NT2/D1 (cell line): ENCODE data around the gene KCNA2.

ENCODE experiments used
- SUZ12 ChIP-seq: IDR thresholded peaks from 2 replicates; pipeline ENCODE4 v1.6.1; 2011; ENCODE audit not compliant: insufficient read length, insufficient read depth; ENCODE audit errors: extremely low read depth
- YY1 ChIP-seq: IDR thresholded peaks from 2 replicates; pipeline ENCODE4 v1.6.1; 2011; ENCODE audit not compliant: insufficient read length, insufficient read depth
- ZNF274 ChIP-seq: IDR thresholded peaks from 2 replicates; pipeline ENCODE4 v1.6.1; 2011; ENCODE audit warnings: mild to moderate bottlenecking, low read depth, low read length

DNA sequence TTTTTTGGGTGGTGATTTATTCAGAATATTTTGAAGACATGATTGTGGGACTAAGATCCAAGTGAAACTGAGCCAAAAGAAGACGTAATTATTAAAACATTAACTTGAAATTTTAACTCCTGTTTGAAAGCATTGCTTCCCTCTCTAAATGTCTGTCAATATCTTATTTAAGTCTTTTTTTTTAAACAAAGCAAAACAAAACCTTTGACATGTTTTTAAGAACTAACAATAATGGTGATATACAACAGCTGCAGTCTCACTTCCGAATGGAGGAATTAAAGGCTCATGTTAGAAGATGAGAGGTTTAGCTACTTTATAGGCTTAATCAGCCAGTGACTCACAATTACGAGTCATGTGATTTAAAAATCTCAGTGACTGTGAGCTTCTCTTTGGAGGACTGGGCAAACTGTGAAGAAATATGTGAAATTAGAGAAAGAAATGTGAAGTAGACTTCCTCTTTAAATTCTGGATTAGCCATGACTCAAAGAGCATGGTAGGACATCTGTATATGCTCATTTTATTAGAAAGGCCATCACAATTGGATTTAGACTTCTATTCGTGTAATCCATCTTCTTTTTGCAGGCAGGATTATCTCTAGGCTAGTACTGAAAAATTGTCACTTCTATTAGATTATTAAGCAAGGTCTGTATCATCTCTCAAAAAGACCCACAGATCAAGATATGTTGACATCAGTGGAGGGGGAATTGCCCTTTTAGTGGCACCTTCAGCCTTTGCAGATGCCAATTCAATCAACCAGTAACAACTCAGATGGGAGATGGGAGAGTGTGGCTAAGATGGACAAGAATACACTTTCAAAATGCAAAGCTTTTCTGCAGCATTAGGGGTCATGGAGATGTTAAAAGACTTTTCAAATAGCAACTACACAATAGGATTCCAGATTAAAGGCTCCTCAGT lies 39.9 kb upstream of the KCNA2 start:
- TF ChIP-seq SUZ12 = no peak
- no peak for TF ChIP-seq YY1
- TF ChIP-seq ZNF274 = no peak
